Adipose tissue (tissue), 3 donors: ENCODE results near the gene CRYBA4. TPM values are rescaled to one million over a fixed set of nuclear protein-coding genes. Genes with fewer than 3 reads are reported as not detected.

ENCODE experiments used
- H3K27ac ChIP-seq: one replicate; pipeline ENCODE4 v1.5.1; 2013; ENCODE audit warnings: low read depth, low read length
- WGBS, 3 donors: extraction: QIAGEN DNeasy Blood & Tissue Kit; methylation state at CpG; one replicate each; pipeline ENCODE4 v1.1.7; 2013; 5-methylcytosine and 5-hydroxymethylcytosine counted together
- polyA plus RNA-seq, 3 donors: library from polyadenylated mRNA; stranded (reverse); fragments of 200-250 nt; gene quantifications; one replicate each; pipeline ENCODE4 v1.2.3, GENCODE V29; 2013
- donor health status: healthy with polysubstance abuse.
- donor health status: Bipolar disorder and iron deficiency.
- donor health status: healthy.

The CRYBA4 gene
- not detected for polyA plus RNA-seq

GRCh38 chr22:26621663-26622062 lies at the start of gene CRYBA4:
TSS of gene CRYBA4 (plus strand) at chr22:26621963. CDS start at chr22:26622597, 634 bp downstream.
- H3K27ac ChIP-seq: no peak within 1 kb of the TSS
- 64 to 79% (median 78%) methylated on average over 7 of the region's 7 CpGs for WGBS, 3 donors

GRCh38 chr22:26573026-26573662 lies 48.6 kb upstream of the CRYBA4 start:
- no peak overlapping the region for H3K27ac ChIP-seq
- 34 to 66% (median 49%) methylated on average over 10 of the region's 10 CpGs for WGBS, 3 donors

- WGBS, 3 donors: 80 to 84% (median 82%) methylated on average over 7 of the region's 7 CpGs
- no peak overlapping the region for H3K27ac ChIP-seq
Measured at GRCh38 chr22:26574001-26574723, 47.6 kb upstream of the CRYBA4 start.

GRCh38 chr22:26576026-26576680 lies 45.6 kb upstream of the CRYBA4 start:
- 42 to 62% (median 47%) methylated on average over 8 of the region's 8 CpGs for WGBS, 3 donors

GRCh38 chr22:26577081-26577480 lies 44.7 kb upstream of the CRYBA4 start:
- 72 to 93% (median 79%) methylated on average over 6 to 7 of the region's 7 CpGs for WGBS, 3 donors

More at GRCh38 chr22:26576026-26576680, 45.6 kb upstream of the CRYBA4 start:
- no peak overlapping the region for H3K27ac ChIP-seq

GRCh38 chr22:26579331-26579886 lies 42.4 kb upstream of the CRYBA4 start:
- H3K27ac ChIP-seq: no peak overlapping the region
- 34 to 72% (median 42%) methylated on average over 10 of the region's 10 CpGs for WGBS, 3 donors

More at GRCh38 chr22:26577081-26577480, 44.7 kb upstream of the CRYBA4 start:
- no peak overlapping the region for H3K27ac ChIP-seq

- WGBS, 3 donors: 72 to 86% (median 77%) methylated on average over 13 of the region's 13 CpGs
- H3K27ac ChIP-seq: no peak overlapping the region
Measured at GRCh38 chr22:26580240-26580962, 41.4 kb upstream of the CRYBA4 start.

- WGBS, 3 donors: 42 to 100% (median 75%) methylated on average over 1 of the region's 1 CpG
- H3K27ac ChIP-seq: no peak overlapping the region
Measured at GRCh38 chr22:26581026-26581425, 40.7 kb upstream of the CRYBA4 start.

GRCh38 chr22:26581633-26582168 lies 40.1 kb upstream of the CRYBA4 start:
- WGBS, 3 donors: 96 to 98% (median 97%) methylated on average over 8 of the region's 8 CpGs

GRCh38 chr22:26584010-26584409 lies 37.8 kb upstream of the CRYBA4 start:
- H3K27ac ChIP-seq: no peak overlapping the region
- WGBS, 3 donors: 68 to 81% (median 76%) methylated on average over 4 of the region's 4 CpGs

More at GRCh38 chr22:26581633-26582168, 40.1 kb upstream of the CRYBA4 start:
- H3K27ac ChIP-seq: no peak overlapping the region

GRCh38 chr22:26585104-26585790 lies 36.5 kb upstream of the CRYBA4 start:
- WGBS, 3 donors: 48 to 60% (median 55%) methylated on average over 11 of the region's 11 CpGs
- H3K27ac ChIP-seq: no peak overlapping the region

GRCh38 chr22:26586556-26587325 lies 35.0 kb upstream of the CRYBA4 start:
- no peak overlapping the region for H3K27ac ChIP-seq
- 58 to 80% (median 60%) methylated on average over 11 of the region's 11 CpGs for WGBS, 3 donors

GRCh38 chr22:26587991-26588613 lies 33.7 kb upstream of the CRYBA4 start:
- H3K27ac ChIP-seq: no peak overlapping the region
- 77 to 93% (median 84%) methylated on average over 4 of the region's 4 CpGs for WGBS, 3 donors

- no peak overlapping the region for H3K27ac ChIP-seq
- WGBS, 3 donors: 42 to 63% (median 44%) methylated on average over 14 of the region's 14 CpGs
Measured at GRCh38 chr22:26588729-26589366, 32.9 kb upstream of the CRYBA4 start.

- 0 to 1% (median 1%) methylated on average over 39 to 44 of the region's 44 CpGs for WGBS, 3 donors
- H3K27ac ChIP-seq: no peak overlapping the region
Measured at GRCh38 chr22:26589367-26589844, 32.4 kb upstream of the CRYBA4 start.
